ENCODE data around the gene TMEM141.

The TMEM141 gene

DNA sequence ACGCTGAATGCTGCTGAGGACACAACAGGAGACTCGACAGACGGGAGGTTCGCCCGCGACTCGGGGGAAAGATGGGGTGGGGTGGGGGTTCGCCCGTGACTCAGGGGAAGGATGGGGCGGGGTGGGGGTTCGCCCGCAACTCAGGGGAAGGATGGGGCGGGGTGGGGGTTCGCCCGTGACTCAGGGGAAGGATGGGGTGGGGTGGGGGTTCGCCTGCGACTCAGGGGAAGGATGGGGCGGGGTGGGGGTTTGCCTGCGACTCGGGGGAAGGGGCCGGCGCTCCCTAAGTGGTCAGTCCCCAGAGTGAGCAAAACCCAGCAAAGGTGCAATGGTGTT is 45.0 kb upstream of the TMEM141 start:
- Histone ChIP-seq H3K4me3 (ENCODE audit: low read depth in 1 of 2, low read length in 2 of 2) (no peak overlapping the region), H2AFZ (ENCODE audit: low read depth, low read length) (no peak overlapping the region), H3K27me3 (ENCODE audit: insufficient read depth, low read length, poor library complexity) (peaks cover 7% of the 10 kb centered on the region), H3K79me2 (ENCODE audit: insufficient read depth, low read length) (no peaks in the 10 kb centered on the region), H4K20me1 (ENCODE audit: insufficient read depth, low read length) (no peaks in the 10 kb centered on the region; the same call in 1 of the 2 replicates), H3K9ac (ENCODE audit: low read depth, low read length) (no peak overlapping the region), H3K4me1 (ENCODE audit: insufficient read depth, low read length) (peaks cover 4% of the 10 kb centered on the region; the same call in 1 of the 2 replicates), H3K4me2 (ENCODE audit: insufficient read depth, low read length) (no peak overlapping the region), H3K36me3 (ENCODE audit: insufficient read depth, low read length) (no peaks in the 10 kb centered on the region), H3K9me3 (ENCODE audit: insufficient read depth, low read length, severe bottlenecking) (no peaks in the 10 kb centered on the region), H3K27ac (ENCODE audit: low read length) (no peak overlapping the region)
- ATAC-seq (ENCODE audit: insufficient read depth, low read depth) (no peak), DNase-seq (no peak)
- TF ChIP-seq EZH2 (IDR thresholded peaks at IDR 0.05; ENCODE audit: borderline replicate concordance, low read depth, low read length, severe bottlenecking): no peak
- TF ChIP-seq, protein P1, sequence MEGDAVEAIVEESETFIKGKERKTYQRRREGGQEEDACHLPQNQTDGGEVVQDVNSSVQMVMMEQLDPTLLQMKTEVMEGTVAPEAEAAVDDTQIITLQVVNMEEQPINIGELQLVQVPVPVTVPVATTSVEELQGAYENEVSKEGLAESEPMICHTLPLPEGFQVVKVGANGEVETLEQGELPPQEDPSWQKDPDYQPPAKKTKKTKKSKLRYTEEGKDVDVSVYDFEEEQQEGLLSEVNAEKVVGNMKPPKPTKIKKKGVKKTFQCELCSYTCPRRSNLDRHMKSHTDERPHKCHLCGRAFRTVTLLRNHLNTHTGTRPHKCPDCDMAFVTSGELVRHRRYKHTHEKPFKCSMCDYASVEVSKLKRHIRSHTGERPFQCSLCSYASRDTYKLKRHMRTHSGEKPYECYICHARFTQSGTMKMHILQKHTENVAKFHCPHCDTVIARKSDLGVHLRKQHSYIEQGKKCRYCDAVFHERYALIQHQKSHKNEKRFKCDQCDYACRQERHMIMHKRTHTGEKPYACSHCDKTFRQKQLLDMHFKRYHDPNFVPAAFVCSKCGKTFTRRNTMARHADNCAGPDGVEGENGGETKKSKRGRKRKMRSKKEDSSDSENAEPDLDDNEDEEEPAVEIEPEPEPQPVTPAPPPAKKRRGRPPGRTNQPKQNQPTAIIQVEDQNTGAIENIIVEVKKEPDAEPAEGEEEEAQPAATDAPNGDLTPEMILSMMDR (IDR thresholded peaks at IDR 0.05; ENCODE audit: borderline replicate concordance, extremely low read depth, low read length, poor library complexity, severe bottlenecking): no peak

DNA sequence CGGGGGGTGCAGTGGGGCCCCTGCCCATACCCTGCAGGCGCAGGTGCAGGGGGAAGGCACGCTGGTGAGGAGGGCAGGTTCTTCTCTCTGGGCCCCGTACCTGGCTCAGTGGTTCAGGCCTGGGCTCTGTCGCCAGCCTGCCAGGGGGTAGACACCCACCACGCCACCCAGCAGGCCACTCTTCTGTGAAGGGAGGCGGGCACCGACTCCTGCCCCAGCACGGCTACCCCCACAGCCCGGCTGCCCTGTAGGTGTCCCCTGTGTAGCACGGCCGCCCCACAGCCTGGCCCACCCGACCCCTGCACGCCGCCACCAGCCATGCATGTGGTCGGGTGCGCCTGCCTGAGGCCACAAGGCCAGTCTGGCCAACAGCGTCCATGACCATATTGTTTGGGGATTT is 44.5 kb upstream of the TMEM141 start:
- H3K27ac ChIP-seq (ENCODE audit: low read length): no peak overlapping the region
- ATAC-seq (ENCODE audit: insufficient read depth, low read depth) (no peak), DNase-seq (no peak)
- H3K27me3 ChIP-seq (ENCODE audit: insufficient read depth, low read length, poor library complexity): peaks cover 5% of the 10 kb centered on the region
- H3K4me1 ChIP-seq (ENCODE audit: insufficient read depth, low read length): no peaks in the 10 kb centered on the region
- no peak overlapping the region for H3K4me2 ChIP-seq (ENCODE audit: insufficient read depth, low read length)
- no peak overlapping the region for H3K4me3 ChIP-seq (ENCODE audit: low read depth in 1 of 2, low read length in 2 of 2)
- no peak overlapping the region for H2AFZ ChIP-seq (ENCODE audit: low read depth, low read length)
- H3K79me2 ChIP-seq (ENCODE audit: insufficient read depth, low read length): no peaks in the 10 kb centered on the region
- no peaks in the 10 kb centered on the region; the same call in 1 of the 2 replicates for H4K20me1 ChIP-seq (ENCODE audit: insufficient read depth, low read length)
- no peaks in the 10 kb centered on the region for H3K36me3 ChIP-seq (ENCODE audit: insufficient read depth, low read length)
- no peak overlapping the region for H3K9ac ChIP-seq (ENCODE audit: low read depth, low read length)
- H3K9me3 ChIP-seq (ENCODE audit: insufficient read depth, low read length, severe bottlenecking): no peaks in the 10 kb centered on the region
- TF ChIP-seq, protein P1 (IDR thresholded peaks at IDR 0.05; ENCODE audit: borderline replicate concordance, extremely low read depth, low read length, poor library complexity, severe bottlenecking): no peak
- TF ChIP-seq EZH2 (IDR thresholded peaks at IDR 0.05; ENCODE audit: borderline replicate concordance, low read depth, low read length, severe bottlenecking): no peak

DNA sequence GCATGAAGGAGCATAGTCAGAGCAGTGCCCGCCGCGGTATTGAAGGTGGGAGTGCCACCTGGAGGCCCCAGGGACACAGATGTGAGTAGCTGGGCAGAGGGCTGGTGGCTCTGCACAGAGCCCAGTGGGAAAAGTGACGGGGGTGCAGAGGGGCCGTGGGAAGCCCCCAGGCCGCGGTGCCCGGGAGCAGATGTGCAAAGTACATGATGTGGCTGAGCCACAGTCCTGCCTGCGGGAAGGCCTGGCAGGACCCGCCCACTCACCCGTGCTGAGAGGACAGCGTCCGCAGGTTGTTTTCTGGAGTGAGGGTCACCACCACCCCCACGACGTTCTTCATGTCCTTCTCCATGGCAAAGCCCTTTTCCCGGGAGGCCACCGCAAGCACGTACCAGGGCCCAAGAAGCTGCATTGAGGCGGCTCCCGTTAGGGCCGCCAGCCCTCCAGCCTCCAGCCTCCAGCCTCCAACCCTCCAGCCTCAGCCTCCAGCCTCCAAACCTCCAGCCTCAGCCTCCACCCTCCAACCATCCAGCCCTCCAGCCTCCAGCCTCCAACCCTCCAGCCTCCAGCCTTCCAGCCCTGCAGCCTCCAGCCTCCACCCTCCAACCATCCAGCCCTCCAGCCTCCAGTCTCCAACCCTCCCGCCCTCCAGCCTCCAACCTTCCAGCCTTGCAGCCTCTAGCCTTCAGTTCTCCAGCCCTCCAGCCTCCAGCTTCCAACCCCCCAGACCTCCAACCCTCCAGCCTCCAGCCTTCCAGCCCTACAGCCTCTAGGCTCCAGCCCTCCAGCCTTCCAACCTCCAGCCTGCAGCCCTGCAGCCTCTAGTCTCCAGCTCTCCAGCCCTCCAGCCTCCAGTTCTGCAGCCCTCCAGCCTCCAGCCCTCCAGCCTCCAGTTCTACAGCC is 43.7 kb upstream of the TMEM141 start:
- H3K9ac ChIP-seq (ENCODE audit: low read depth, low read length): no peak overlapping the region
- no peaks in the 10 kb centered on the region for H3K79me2 ChIP-seq (ENCODE audit: insufficient read depth, low read length)
- no peaks in the 10 kb centered on the region for H3K4me1 ChIP-seq (ENCODE audit: insufficient read depth, low read length)
- no peak overlapping the region for H3K4me2 ChIP-seq (ENCODE audit: insufficient read depth, low read length)
- no peak for TF ChIP-seq EZH2 (IDR thresholded peaks at IDR 0.05; ENCODE audit: borderline replicate concordance, low read depth, low read length, severe bottlenecking)
- TF ChIP-seq, protein P1 (IDR thresholded peaks at IDR 0.05; ENCODE audit: borderline replicate concordance, extremely low read depth, low read length, poor library complexity, severe bottlenecking): no peak
- no peaks in the 10 kb centered on the region for H3K27me3 ChIP-seq (ENCODE audit: insufficient read depth, low read length, poor library complexity)
- H3K9me3 ChIP-seq (ENCODE audit: insufficient read depth, low read length, severe bottlenecking): no peaks in the 10 kb centered on the region
- H4K20me1 ChIP-seq (ENCODE audit: insufficient read depth, low read length): no peaks in the 10 kb centered on the region
- H2AFZ ChIP-seq (ENCODE audit: low read depth, low read length): no peak overlapping the region
- no peak for DNase-seq
- no peak overlapping the region for H3K4me3 ChIP-seq (ENCODE audit: low read depth in 1 of 2, low read length in 2 of 2)
- no peaks in the 10 kb centered on the region for H3K36me3 ChIP-seq (ENCODE audit: insufficient read depth, low read length)
- no peak for ATAC-seq (ENCODE audit: insufficient read depth, low read depth)
- no peak overlapping the region for H3K27ac ChIP-seq (ENCODE audit: low read length)
